HG03342 (cell line): ENCODE data around the gene RPTOR.

Experiments used
- ATAC-seq: cut with Tn5 transposase; IDR thresholded peaks from one replicate; pipeline ENCODE4 v1.9.1; 2021; ENCODE audit warnings: mild to moderate bottlenecking, moderate library complexity; ENCODE audit not compliant: unreplicated experiment

RPTOR gene

GRCh38 chr17:80951121-80952090 is 406.8 kb downstream of the RPTOR start:
- ATAC-seq: no peak

GRCh38 chr17:80952291-80952690 is 407.7 kb downstream of the RPTOR start:
- no peak for ATAC-seq

GRCh38 chr17:80953471-80954315 is 409.1 kb downstream of the RPTOR start:
- no peak for ATAC-seq

- ATAC-seq: no peak
These were observed 410.4 kb downstream of the RPTOR start for GRCh38 chr17:80955078-80955477.

- no peak for ATAC-seq
These were observed 411.1 kb downstream of the RPTOR start for GRCh38 chr17:80955671-80956280.

GRCh38 chr17:80956321-80957190 is 411.9 kb downstream of the RPTOR start:
- no peak for ATAC-seq

- no peak for ATAC-seq
These were observed 412.9 kb downstream of the RPTOR start for GRCh38 chr17:80957461-80957941.

- no peak for ATAC-seq
These were observed 414.8 kb downstream of the RPTOR start for GRCh38 chr17:80959330-80960036.

GRCh38 chr17:80960037-80960796 is 415.6 kb downstream of the RPTOR start:
- ATAC-seq: no peak

- ATAC-seq: no peak
These were observed 416.3 kb downstream of the RPTOR start for GRCh38 chr17:80960797-80961452.

GRCh38 chr17:80961541-80962330 is 417.1 kb downstream of the RPTOR start:
- ATAC-seq: no peak

- ATAC-seq: no peak
These were observed 418.0 kb downstream of the RPTOR start for GRCh38 chr17:80962356-80963329.

- no peak for ATAC-seq
These were observed 419.3 kb downstream of the RPTOR start for GRCh38 chr17:80963812-80964543.

GRCh38 chr17:80964544-80964856 is 419.9 kb downstream of the RPTOR start:
- ATAC-seq: no peak

- no peak for ATAC-seq
These were observed 420.4 kb downstream of the RPTOR start for GRCh38 chr17:80964859-80965580.
